ENCODE measurements around the gene DAZAP1.
A peak's percentile ranks its signal among the peaks of the same experiment; 100 is the strongest.

DAZAP1 gene

DNA sequence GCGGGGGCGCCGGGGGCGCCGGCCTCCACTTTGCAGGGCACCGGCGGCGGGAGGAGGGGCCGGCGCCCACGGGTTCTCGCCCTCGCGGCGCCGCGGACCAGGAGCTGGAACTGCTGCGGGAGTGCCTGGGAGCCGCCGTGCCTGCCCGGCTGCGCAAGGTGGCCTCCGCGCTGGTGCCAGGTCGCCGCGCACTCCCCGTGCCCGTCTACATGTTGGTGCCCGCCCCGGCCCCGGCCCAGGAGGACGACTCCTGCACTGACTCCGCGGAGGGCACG, 59.8 kb downstream of the DAZAP1 start:
- TF ChIP-seq, protein P1, sequence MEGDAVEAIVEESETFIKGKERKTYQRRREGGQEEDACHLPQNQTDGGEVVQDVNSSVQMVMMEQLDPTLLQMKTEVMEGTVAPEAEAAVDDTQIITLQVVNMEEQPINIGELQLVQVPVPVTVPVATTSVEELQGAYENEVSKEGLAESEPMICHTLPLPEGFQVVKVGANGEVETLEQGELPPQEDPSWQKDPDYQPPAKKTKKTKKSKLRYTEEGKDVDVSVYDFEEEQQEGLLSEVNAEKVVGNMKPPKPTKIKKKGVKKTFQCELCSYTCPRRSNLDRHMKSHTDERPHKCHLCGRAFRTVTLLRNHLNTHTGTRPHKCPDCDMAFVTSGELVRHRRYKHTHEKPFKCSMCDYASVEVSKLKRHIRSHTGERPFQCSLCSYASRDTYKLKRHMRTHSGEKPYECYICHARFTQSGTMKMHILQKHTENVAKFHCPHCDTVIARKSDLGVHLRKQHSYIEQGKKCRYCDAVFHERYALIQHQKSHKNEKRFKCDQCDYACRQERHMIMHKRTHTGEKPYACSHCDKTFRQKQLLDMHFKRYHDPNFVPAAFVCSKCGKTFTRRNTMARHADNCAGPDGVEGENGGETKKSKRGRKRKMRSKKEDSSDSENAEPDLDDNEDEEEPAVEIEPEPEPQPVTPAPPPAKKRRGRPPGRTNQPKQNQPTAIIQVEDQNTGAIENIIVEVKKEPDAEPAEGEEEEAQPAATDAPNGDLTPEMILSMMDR (IDR thresholded peaks at IDR 0.05; ENCODE audit: extremely low read depth, insufficient read depth, missing control alignments) = no peak
- in situ Hi-C loops (cut with MboI; ENCODE audit: low pct_unique_long_range_greater_than_20kb, low sequenced_read_pairs, unreplicated experiment) = no loop called here
- no peak for DNase-seq (ENCODE audit: low spot score)

DNA sequence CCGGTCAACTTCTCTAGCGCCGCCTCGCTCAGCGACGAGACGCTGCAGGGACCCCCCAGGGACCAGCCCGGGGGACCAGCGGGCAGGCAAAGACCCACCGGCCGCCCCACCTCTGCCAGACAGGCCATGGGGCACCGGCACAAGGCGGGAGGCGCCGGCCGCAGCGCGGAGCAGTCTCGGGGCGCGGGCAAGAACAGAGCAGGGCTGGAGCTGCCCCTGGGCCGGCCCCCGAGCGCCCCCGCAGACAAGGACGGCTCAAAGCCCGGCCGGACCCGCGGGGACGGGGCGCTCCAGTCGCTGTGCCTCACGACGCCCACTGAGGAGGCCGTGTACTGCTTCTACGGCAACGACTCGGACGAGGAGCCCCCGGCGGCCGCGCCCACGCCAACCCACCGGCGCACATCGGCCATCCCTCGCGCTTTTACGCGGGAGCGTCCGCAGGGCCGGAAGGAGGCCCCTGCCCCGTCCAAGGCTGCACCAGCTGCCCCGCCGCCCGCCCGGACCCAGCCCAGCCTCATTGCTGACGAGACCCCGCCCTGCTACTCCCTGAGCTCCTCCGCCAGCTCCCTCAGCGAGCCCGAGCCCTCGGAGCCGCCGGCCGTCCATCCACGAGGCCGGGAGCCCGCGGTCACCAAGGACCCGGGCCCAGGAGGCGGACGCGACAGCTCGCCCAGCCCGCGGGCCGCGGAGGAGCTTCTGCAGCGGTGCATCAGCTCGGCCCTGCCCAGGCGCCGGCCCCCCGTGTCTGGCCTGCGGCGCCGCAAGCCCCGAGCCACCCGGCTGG, 60.3 kb downstream of the DAZAP1 start:
- TF ChIP-seq, protein P1 (IDR thresholded peaks at IDR 0.05; ENCODE audit: extremely low read depth, insufficient read depth, missing control alignments) = no peak
- in situ Hi-C loops (cut with MboI; ENCODE audit: low pct_unique_long_range_greater_than_20kb, low sequenced_read_pairs, unreplicated experiment) = no loop called here
- no peak for DNase-seq (ENCODE audit: low spot score)

DNA sequence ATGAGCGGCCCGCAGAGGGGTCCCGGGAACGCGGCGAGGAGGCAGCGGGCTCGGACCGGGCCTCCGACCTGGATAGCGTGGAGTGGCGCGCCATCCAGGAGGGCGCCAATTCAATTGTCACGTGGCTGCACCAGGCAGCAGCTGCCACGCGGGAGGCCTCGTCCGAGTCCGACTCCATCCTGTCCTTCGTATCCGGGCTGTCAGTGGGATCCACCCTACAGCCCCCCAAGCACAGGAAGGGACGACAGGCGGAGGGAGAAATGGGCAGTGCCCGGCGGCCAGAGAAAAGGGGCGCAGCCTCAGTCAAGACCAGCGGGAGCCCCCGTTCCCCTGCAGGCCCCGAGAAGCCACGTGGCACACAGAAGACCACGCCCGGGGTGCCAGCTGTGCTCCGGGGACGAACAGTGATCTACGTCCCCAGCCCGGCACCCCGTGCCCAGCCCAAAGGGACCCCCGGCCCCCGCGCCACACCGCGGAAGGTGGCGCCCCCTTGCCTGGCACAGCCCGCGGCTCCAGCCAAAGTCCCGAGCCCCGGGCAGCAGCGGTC, 61.0 kb downstream of the DAZAP1 start:
- no peak for DNase-seq (ENCODE audit: low spot score)
- in situ Hi-C loops (cut with MboI; ENCODE audit: low pct_unique_long_range_greater_than_20kb, low sequenced_read_pairs, unreplicated experiment) = no loop called here
- TF ChIP-seq, protein P1 (IDR thresholded peaks at IDR 0.05; ENCODE audit: extremely low read depth, insufficient read depth, missing control alignments) = no peak

DNA sequence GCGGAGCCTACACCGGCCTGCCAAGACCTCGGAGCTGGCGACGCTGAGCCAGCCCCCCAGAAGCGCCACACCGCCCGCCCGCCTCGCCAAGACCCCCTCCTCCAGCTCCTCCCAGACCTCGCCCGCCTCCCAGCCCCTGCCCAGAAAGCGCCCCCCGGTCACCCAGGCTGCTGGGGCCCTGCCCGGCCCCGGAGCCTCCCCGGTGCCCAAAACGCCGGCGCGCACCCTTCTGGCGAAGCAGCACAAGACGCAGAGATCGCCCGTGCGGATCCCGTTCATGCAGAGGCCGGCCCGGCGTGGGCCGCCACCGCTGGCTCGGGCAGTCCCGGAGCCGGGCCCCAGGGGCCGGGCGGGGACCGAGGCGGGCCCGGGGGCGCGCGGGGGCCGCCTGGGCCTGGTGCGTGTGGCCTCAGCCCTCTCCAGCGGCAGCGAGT, 61.5 kb downstream of the DAZAP1 start:
- in situ Hi-C loops (cut with MboI; ENCODE audit: low pct_unique_long_range_greater_than_20kb, low sequenced_read_pairs, unreplicated experiment) = no loop called here
- TF ChIP-seq, protein P1 (IDR thresholded peaks at IDR 0.05; ENCODE audit: extremely low read depth, insufficient read depth, missing control alignments) = peak; percentile 31
- DNase-seq (ENCODE audit: low spot score) = no peak

DNA sequence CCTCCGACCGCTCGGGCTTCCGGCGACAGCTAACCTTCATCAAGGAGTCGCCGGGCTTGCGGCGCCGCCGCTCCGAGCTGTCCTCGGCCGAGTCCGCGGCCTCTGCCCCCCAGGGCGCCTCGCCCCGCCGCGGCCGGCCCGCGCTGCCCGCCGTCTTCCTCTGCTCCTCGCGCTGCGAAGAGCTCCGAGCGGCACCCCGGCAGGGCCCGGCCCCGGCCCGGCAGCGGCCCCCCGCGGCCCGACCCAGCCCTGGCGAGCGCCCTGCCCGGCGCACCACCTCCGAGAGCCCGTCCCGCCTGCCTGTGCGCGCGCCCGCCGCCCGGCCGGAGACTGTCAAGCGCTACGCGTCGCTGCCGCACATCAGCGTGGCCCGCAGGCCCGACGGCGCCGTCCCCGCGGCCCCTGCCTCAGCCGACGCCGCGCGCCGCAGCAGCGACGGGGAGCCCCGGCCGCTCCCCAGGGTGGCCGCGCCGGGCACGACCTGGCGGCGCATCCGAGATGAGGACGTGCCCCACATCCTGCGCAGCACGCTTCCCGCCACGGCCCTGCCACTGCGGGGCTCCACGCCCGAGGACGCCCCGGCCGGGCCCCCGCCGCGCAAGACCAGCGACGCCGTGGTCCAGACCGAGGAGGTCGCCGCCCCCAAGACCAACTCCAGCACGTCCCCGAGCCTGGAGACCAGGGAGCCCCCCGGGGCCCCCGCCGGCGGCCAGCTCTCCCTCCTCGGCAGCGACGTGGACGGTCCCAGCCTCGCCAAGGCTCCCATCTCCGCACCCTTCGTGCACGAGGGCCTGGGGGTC, 62.1 kb downstream of the DAZAP1 start:
- DNase-seq (ENCODE audit: low spot score) = no peak
- TF ChIP-seq, protein P1 (IDR thresholded peaks at IDR 0.05; ENCODE audit: extremely low read depth, insufficient read depth, missing control alignments) = no peak
- in situ Hi-C loops (cut with MboI; ENCODE audit: low pct_unique_long_range_greater_than_20kb, low sequenced_read_pairs, unreplicated experiment) = no loop called here

DNA sequence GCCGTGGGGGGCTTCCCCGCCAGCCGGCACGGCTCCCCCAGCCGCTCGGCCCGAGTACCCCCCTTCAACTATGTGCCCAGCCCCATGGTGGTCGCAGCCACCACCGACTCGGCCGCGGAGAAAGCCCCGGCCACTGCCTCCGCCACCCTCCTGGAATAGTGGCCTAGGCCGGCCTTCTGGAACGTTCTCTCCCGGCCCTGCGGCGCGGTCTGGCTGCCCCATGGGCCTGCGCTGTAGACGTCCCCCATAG, 62.6 kb downstream of the DAZAP1 start:
- TF ChIP-seq, protein P1 (IDR thresholded peaks at IDR 0.05; ENCODE audit: extremely low read depth, insufficient read depth, missing control alignments) = no peak
- DNase-seq (ENCODE audit: low spot score) = no peak
- in situ Hi-C loops (cut with MboI; ENCODE audit: low pct_unique_long_range_greater_than_20kb, low sequenced_read_pairs, unreplicated experiment) = no loop called here

Measured in GM13977 (cell line).